Lower lobe of right lung (tissue), 2 donors: ENCODE data around the gene RUNDC1. TPM values are rescaled to one million over a fixed set of nuclear protein-coding genes. Genes with fewer than 3 reads are reported as not detected.
"Not testable (repeated sequence)": the region's sequence is repeated elsewhere in the genome, so short reads cannot be mapped to it uniquely, and the experiment has no call there.

ENCODE experiments used
- ATAC-seq, 2 donors: fragments of 200-7000 bp; cut with Tn5 transposase; one replicate each; pipeline ENCODE4 v1.9.1; 2020 to 2022; ENCODE audit warnings: mild to moderate bottlenecking in 2 of 2, moderate library complexity in 2 of 2
- DNase-seq: peaks from one replicate; pipeline ENCODE4 v3.0.0-alpha.2; 2020
- H3K27ac ChIP-seq: fragments of 200-600 bp; one replicate; pipeline ENCODE4 v1.8.0; 2022
- H3K27me3 ChIP-seq: fragments of 200-600 bp; one replicate; pipeline ENCODE4 v1.8.0; 2022; ENCODE audit warnings: low read depth
- H3K36me3 ChIP-seq: fragments of 200-600 bp; one replicate; pipeline ENCODE4 v1.8.0; 2022; ENCODE audit warnings: mild to moderate bottlenecking
- H3K4me1 ChIP-seq: fragments of 200-600 bp; one replicate; pipeline ENCODE4 v1.8.0; 2022
- H3K4me3 ChIP-seq: fragments of 200-600 bp; one replicate; pipeline ENCODE4 v1.8.0; 2022; ENCODE audit warnings: mild to moderate bottlenecking
- H3K9me3 ChIP-seq: fragments of 200-600 bp; one replicate; pipeline ENCODE4 v1.8.0; 2022
- CTCF ChIP-seq: fragments of 200-600 bp; IDR thresholded peaks from one replicate; pipeline ENCODE4 v1.8.0; 2022; ENCODE audit warnings: antibody characterized with exemption, mild to moderate bottlenecking
- intact Hi-C: fragments of 100-400 bp; cut with DNase I; formaldehyde crosslinking; loops from one replicate; pipeline ENCODE4 v1.11.0; 2022
- total RNA-seq: library from RNA; stranded (reverse); fragmentation: NEBNext Ultra II Directional; extraction: Animal tissue kit (Norgen Biotek cat#: 25700); gene quantifications from one replicate; pipeline ENCODE4 v1.2.1, GENCODE V29; 2021
- donor health status: DM: no; HTN: yes; CAD: no; lungs with severe emphysema.

The RUNDC1 gene
- total RNA-seq, 1 donor from 2014 or later: 17.1 TPM

GRCh38 chr17:42953669-42954068, 26.7 kb upstream of the RUNDC1 start:
- Histone ChIP-seq H3K27me3 (no peaks in the 10 kb centered on the region), H3K9me3 (no peaks in the 10 kb centered on the region), H3K4me1 (no peaks in the 10 kb centered on the region), H3K4me3 (no peak overlapping the region), H3K27ac (no peak overlapping the region), H3K36me3 (peaks cover 95% of the 10 kb centered on the region)
- ATAC-seq (peak in 1 of 2 donors; percentile 42), DNase-seq (no peak)
- intact Hi-C loops: no loop called here
- TF ChIP-seq CTCF: no peak

GRCh38 chr17:42964161-42964932, 16.0 kb upstream of the RUNDC1 start, which contains the start of gene AARSD1:
Gene AARSD1 (minus strand): TSS chr17:42964454. CDS start chr17:42964440, 14 bp downstream.
- peaks cover 35% of the 10 kb centered on the region for H3K36me3 ChIP-seq
- intact Hi-C loops: no loop called here
- peak within 1 kb of the TSS; percentile 90 for H3K27ac ChIP-seq
- H3K4me1 ChIP-seq: peaks cover 8% of the 10 kb centered on the region
- peak; percentile 95 for DNase-seq
- no peaks in the 10 kb centered on the region for H3K9me3 ChIP-seq
- no peaks in the 10 kb centered on the region for H3K27me3 ChIP-seq
- peak; percentile 98 to 99 for ATAC-seq
- TF ChIP-seq CTCF: no peak
- H3K4me3 ChIP-seq: peak within 1 kb of the TSS; percentile 80

- Histone ChIP-seq H3K36me3 (no peaks in the 10 kb centered on the region), H3K4me1 (peaks cover 8% of the 10 kb centered on the region), H3K4me3 (no peak overlapping the region), H3K9me3 (no peaks in the 10 kb centered on the region), H3K27ac (no peak overlapping the region), H3K27me3 (no peaks in the 10 kb centered on the region)
- intact Hi-C loops: no loop called here
- DNase-seq: no peak
- no peak for TF ChIP-seq CTCF
- no peak for ATAC-seq
Measured at GRCh38 chr17:42967925-42968324, 12.4 kb upstream of the RUNDC1 start.

GRCh38 chr17:42969001-42969581, 11.3 kb upstream of the RUNDC1 start:
- Histone ChIP-seq H3K27ac (no peak overlapping the region), H3K27me3 (no peaks in the 10 kb centered on the region), H3K4me1 (no peaks in the 10 kb centered on the region), H3K9me3 (no peaks in the 10 kb centered on the region), H3K4me3 (no peak overlapping the region), H3K36me3 (no peaks in the 10 kb centered on the region)
- intact Hi-C loops: no loop called here
- no peak for DNase-seq
- no peak for ATAC-seq
- TF ChIP-seq CTCF: no peak

- Histone ChIP-seq H3K27me3 (no peaks in the 10 kb centered on the region), H3K4me1 (no peaks in the 10 kb centered on the region), H3K27ac (no peak overlapping the region), H3K36me3 (no peaks in the 10 kb centered on the region), H3K4me3 (no peak overlapping the region), H3K9me3 (no peaks in the 10 kb centered on the region)
- intact Hi-C loops: no loop called here
- ATAC-seq (no peak), DNase-seq (no peak)
- TF ChIP-seq CTCF: no peak
Measured at GRCh38 chr17:42971589-42971988, 8.8 kb upstream of the RUNDC1 start.

GRCh38 chr17:42973323-42973722, 7.0 kb upstream of the RUNDC1 start:
- ATAC-seq, H3K27me3 ChIP-seq, DNase-seq, H3K27ac ChIP-seq, H3K4me1 ChIP-seq, H3K9me3 ChIP-seq, H3K36me3 ChIP-seq, H3K4me3 ChIP-seq, intact Hi-C loops: not testable (repeated sequence)
